BLaER1 treated with 17β-estradiol and CSF1 and Interleukin-3, amounts not matched to agents 10 nM and 100 nM (cell line): Measurements from ENCODE around the gene SORCS1.

Experiments
- H3K27ac ChIP-seq, 11 experiments: shearing (Covaris generic); formaldehyde crosslinking; 2 replicates each; pipeline ENCODE4 v1.8.1; 2022
- H3K27me3 ChIP-seq, 11 experiments: shearing (Covaris generic); formaldehyde crosslinking; 2 replicates each; pipeline ENCODE4 v1.8.1; 2022
- H3K36me3 ChIP-seq, 11 experiments: shearing (Covaris generic); formaldehyde crosslinking; 2 replicates each; pipeline ENCODE4 v1.8.1; 2022
- H3K4me1 ChIP-seq, 10 experiments: shearing (Covaris generic); formaldehyde crosslinking; 2 replicates each; pipeline ENCODE4 v1.8.1; 2022
- H3K4me2 ChIP-seq, 11 experiments: shearing (Covaris generic); formaldehyde crosslinking; 2 replicates each; pipeline ENCODE4 v1.8.1; 2022
- H3K4me3 ChIP-seq, 10 experiments: shearing (Covaris generic); formaldehyde crosslinking; 2 replicates each; pipeline ENCODE4 v1.8.1; 2022
- H3K9ac ChIP-seq, 11 experiments: shearing (Covaris generic); formaldehyde crosslinking; 2 replicates each; pipeline ENCODE4 v1.8.1; 2022
- H3K9me3 ChIP-seq, 11 experiments: shearing (Covaris generic); formaldehyde crosslinking; replicated peaks in 1 of 11; 2 replicates each; pipeline ENCODE4 v1.8.1; 2022
- H4K20me1 ChIP-seq, 11 experiments: shearing (Covaris generic); formaldehyde crosslinking; 2 replicates each; pipeline ENCODE4 v1.8.1; 2022
- Cebpa-rat ChIP-seq, 11 experiments: shearing (Covaris generic); IDR thresholded peaks; 2 replicates each; pipeline ENCODE4 v1.8.1; 2022

Gene SORCS1

GRCh38 chr10:106619346-106619745 lies 545.2 kb downstream of the SORCS1 start:
- no peak overlapping the region; a peak in 1 of 22 replicates for H3K4me2 ChIP-seq
- no peaks in the 10 kb centered on the region for H3K9me3 ChIP-seq
- no peak overlapping the region for H3K4me3 ChIP-seq
- no peak overlapping the region for H3K27ac ChIP-seq
- H3K4me1 ChIP-seq, result no peaks in the 10 kb centered on the region; a peak in 1 of 20 replicates
- no peak for TF ChIP-seq Cebpa-rat (IDR thresholded peaks at IDR 0.05)
- no peaks in the 10 kb centered on the region for H3K27me3 ChIP-seq
- H4K20me1 ChIP-seq, result no peaks in the 10 kb centered on the region
- no peaks in the 10 kb centered on the region for H3K36me3 ChIP-seq
- H3K9ac ChIP-seq, result no peak overlapping the region

GRCh38 chr10:106618646-106619045 lies 545.9 kb downstream of the SORCS1 start:
- Histone ChIP-seq H3K27ac (no peak overlapping the region), H3K27me3 (no peaks in the 10 kb centered on the region)
- no peak for TF ChIP-seq Cebpa-rat (IDR thresholded peaks at IDR 0.05)

GRCh38 chr10:106615081-106615480 lies 549.4 kb downstream of the SORCS1 start:
- no peaks in the 10 kb centered on the region for H3K9me3 ChIP-seq
- H4K20me1 ChIP-seq, result no peaks in the 10 kb centered on the region
- no peak overlapping the region for H3K27ac ChIP-seq
- no peak for TF ChIP-seq Cebpa-rat (IDR thresholded peaks at IDR 0.05)
- H3K36me3 ChIP-seq, result no peaks in the 10 kb centered on the region
- no peak overlapping the region for H3K9ac ChIP-seq
- H3K4me1 ChIP-seq, result no peaks in the 10 kb centered on the region; a peak in 1 of 20 replicates
- H3K4me3 ChIP-seq, result no peak overlapping the region
- no peak overlapping the region for H3K4me2 ChIP-seq
- H3K27me3 ChIP-seq, result no peaks in the 10 kb centered on the region

More at GRCh38 chr10:106618646-106619045, 545.9 kb downstream of the SORCS1 start:
- no peaks in the 10 kb centered on the region; a peak in 1 of 20 replicates for H3K4me1 ChIP-seq
- H3K4me3 ChIP-seq, result no peak overlapping the region
- no peak overlapping the region; a peak in 1 of 22 replicates for H3K4me2 ChIP-seq
- H3K36me3 ChIP-seq, result no peaks in the 10 kb centered on the region
- no peaks in the 10 kb centered on the region for H4K20me1 ChIP-seq
- no peak overlapping the region for H3K9ac ChIP-seq
- H3K9me3 ChIP-seq, result no peaks in the 10 kb centered on the region

DNA sequence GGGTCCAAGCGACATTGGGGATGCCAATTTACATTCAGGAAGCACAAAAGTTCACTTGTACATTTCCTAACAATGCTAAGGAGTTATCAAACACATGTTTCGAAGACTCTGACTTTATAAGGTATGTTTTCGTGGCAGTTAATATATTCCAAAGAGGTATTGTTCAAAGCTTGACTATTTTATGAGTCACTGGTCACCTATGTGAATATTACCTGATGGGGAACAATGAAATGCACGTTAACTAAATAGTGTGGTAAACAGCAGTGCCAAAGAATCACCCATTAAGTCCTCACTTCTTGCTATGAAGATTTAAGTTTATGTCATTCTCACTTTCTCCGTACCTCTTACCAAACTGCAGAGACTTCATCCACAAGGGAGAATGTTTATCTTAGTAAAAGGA lies 550.2 kb downstream of the SORCS1 start:
- Histone ChIP-seq H3K4me1 (no peaks in the 10 kb centered on the region; a peak in 1 of 20 replicates), H3K27ac (no peak overlapping the region), H3K9ac (no peak overlapping the region), H3K36me3 (no peaks in the 10 kb centered on the region), H4K20me1 (no peaks in the 10 kb centered on the region), H3K4me3 (no peak overlapping the region), H3K4me2 (no peak overlapping the region), H3K9me3 (no peaks in the 10 kb centered on the region), H3K27me3 (no peaks in the 10 kb centered on the region)
- TF ChIP-seq Cebpa-rat (IDR thresholded peaks at IDR 0.05), result no peak

DNA sequence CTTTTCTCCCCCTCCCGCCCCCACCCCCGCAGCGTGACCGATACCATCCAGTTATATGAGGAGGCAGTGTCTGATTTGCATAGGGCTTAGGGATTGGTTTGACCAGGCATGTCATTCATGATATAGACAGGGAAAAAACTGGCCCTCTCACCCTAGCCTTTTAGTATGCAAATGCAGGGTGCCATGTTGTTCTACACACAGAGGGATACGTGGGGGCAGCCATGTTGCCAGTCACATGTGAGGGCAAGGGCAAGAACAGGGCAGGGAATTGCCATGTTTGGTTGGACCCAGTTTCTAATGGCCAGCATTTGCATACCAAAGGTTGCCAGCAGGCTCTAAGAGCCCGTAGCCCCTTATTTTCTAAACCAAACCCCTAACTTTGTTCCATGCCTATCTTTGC lies 552.1 kb downstream of the SORCS1 start:
- Histone ChIP-seq H3K36me3 (no peaks in the 10 kb centered on the region), H3K4me2 (no peak overlapping the region), H3K27me3 (no peaks in the 10 kb centered on the region), H3K9me3 (no peaks in the 10 kb centered on the region), H3K9ac (no peak overlapping the region), H4K20me1 (no peaks in the 10 kb centered on the region), H3K4me3 (no peak overlapping the region), H3K27ac (no peak overlapping the region), H3K4me1 (no peaks in the 10 kb centered on the region)
- no peak for TF ChIP-seq Cebpa-rat (IDR thresholded peaks at IDR 0.05)

DNA sequence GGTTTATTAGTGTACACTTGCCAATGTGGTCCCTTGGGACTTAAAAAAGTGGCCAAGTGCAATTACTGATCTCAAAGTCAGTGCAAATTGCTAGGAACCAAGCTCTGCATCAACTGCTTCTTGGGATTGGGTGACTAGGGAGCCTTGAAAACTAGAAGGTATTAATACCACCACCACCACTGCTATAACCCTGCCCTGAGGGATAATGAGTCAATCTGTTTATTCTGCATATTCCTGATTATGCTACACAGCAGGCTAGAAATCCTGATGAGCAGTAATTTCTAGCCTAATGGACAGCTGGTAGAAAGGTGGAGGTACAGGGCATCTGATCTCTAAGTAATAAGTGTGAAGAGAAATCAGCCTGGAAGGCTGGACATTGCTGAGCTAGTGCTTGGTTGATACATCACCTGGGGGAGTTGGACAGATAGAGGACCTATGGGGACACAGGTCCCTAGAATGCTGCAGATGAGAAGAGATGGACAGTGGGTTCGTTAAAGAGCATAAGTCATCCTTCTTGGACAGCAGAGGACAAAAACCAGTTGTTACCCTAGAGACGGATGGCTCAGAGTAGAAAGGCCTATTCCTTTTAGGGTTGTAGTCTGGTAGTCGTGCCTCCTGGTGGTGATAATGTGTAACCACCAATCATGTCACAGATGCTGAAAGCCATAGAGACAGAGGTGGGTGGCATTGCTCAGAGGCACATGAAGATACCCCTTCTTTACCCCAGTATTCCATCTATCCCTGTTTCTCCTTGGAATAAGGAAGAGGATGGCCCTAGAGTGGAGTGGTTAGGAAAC lies 554.8 kb downstream of the SORCS1 start:
- no peak overlapping the region for H3K27ac ChIP-seq
- no peaks in the 10 kb centered on the region for H3K27me3 ChIP-seq
- no peak overlapping the region for H3K4me2 ChIP-seq
- H3K36me3 ChIP-seq, result no peaks in the 10 kb centered on the region
- no peaks in the 10 kb centered on the region for H3K4me1 ChIP-seq
- no peak overlapping the region for H3K9ac ChIP-seq
- H4K20me1 ChIP-seq, result no peaks in the 10 kb centered on the region
- H3K9me3 ChIP-seq, result no peaks in the 10 kb centered on the region
- TF ChIP-seq Cebpa-rat (IDR thresholded peaks at IDR 0.05), result no peak
- H3K4me3 ChIP-seq, result no peak overlapping the region

DNA sequence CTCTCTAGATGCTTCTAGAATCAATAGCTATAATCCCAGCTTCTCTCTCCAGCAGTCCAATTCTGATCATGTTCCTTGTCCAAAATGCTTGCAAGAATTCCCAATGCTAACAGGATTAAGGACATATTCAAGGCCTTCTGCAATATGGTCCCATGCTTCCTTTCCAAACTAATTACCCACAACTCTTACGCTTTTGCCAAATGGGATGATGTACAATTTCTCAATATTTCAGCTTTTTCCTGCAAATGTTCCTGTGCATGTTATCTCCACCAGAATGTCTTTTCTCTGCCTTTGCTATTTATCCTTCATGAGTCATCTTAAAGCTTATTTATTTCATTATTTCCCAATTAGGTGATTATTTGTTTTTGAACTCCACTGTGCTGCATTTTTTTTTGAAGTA lies 556.4 kb downstream of the SORCS1 start:
- H4K20me1 ChIP-seq, result no peaks in the 10 kb centered on the region
- no peak overlapping the region for H3K9ac ChIP-seq
- H3K9me3 ChIP-seq, result no peaks in the 10 kb centered on the region
- H3K36me3 ChIP-seq, result no peaks in the 10 kb centered on the region
- H3K4me1 ChIP-seq, result no peaks in the 10 kb centered on the region
- TF ChIP-seq Cebpa-rat (IDR thresholded peaks at IDR 0.05), result no peak
- H3K27ac ChIP-seq, result no peak overlapping the region
- H3K27me3 ChIP-seq, result no peaks in the 10 kb centered on the region
- no peak overlapping the region for H3K4me3 ChIP-seq
- no peak overlapping the region for H3K4me2 ChIP-seq

DNA sequence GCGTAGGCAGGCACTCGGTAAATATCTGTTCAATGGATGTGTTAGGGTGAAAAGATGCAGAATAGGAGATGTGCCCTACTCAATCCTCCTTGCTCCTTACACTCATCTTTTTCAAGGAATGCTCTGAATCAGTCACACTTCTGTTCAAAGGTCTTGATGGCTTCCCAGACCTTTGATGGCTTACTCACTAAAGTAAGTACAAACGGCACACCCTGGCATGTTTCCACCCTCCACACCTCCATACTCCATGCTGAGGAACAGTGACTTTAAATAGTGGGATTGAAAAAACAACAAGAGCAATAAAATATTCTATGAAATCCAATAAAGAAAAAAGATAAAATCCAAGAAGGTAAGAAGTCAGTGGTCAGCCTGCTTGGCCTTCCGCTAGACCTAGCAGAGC lies 569.2 kb downstream of the SORCS1 start:
- H3K27me3 ChIP-seq, result no peaks in the 10 kb centered on the region
- no peaks in the 10 kb centered on the region for H3K36me3 ChIP-seq
- H3K9ac ChIP-seq, result no peak overlapping the region
- no peak overlapping the region for H3K27ac ChIP-seq
- no peaks in the 10 kb centered on the region for H4K20me1 ChIP-seq
- H3K4me2 ChIP-seq, result no peak overlapping the region
- no peaks in the 10 kb centered on the region for H3K4me1 ChIP-seq
- H3K9me3 ChIP-seq, result no peaks in the 10 kb centered on the region
- TF ChIP-seq Cebpa-rat (IDR thresholded peaks at IDR 0.05), result no peak
- H3K4me3 ChIP-seq, result no peak overlapping the region

DNA sequence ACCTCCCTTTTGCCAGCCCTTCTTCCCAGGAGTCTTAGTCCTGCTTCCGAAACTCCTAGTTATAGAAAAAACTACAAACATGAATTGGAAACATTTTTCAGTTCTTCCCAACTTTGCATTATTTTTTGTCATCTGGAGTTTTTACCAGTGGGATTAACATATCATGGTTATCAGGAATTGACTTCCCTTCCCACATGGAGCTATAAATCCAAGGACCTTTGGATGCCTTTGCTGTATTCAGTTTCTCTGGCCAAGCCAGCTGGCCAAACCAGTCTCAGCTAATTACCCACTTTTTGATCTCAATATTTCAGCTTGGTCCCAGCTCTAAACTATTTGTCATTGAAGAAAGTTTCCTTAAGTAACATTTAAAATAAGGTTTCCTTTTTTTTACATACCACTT lies 570.6 kb downstream of the SORCS1 start:
- Histone ChIP-seq H3K4me3 (no peak overlapping the region), H3K36me3 (no peaks in the 10 kb centered on the region), H3K27ac (no peak overlapping the region), H3K9ac (no peak overlapping the region), H3K27me3 (no peaks in the 10 kb centered on the region), H3K9me3 (no peaks in the 10 kb centered on the region), H3K4me1 (no peaks in the 10 kb centered on the region), H4K20me1 (no peaks in the 10 kb centered on the region), H3K4me2 (no peak overlapping the region)
- no peak for TF ChIP-seq Cebpa-rat (IDR thresholded peaks at IDR 0.05)

DNA sequence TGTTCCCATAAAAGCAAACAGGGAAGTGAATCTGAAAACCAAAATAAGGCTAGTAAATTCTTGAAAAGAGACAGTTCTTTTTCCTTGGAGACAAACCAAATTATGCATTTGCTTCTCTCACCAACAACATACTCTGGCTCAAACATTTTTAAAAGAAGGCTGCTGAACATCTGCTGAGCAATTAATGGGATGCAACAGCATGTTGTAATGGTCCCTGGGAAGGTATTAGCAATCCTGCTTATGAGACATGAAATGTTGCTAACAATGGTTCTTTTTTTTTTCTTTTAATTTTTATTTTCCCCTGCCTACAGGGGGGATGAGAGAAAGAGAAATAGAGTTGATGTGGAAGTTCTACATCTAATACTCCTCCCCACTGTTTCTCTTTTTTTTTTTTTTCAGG lies 572.1 kb downstream of the SORCS1 start:
- Histone ChIP-seq H3K4me2 (no peak overlapping the region), H4K20me1 (no peaks in the 10 kb centered on the region), H3K9ac (no peak overlapping the region), H3K36me3 (no peaks in the 10 kb centered on the region), H3K4me1 (no peaks in the 10 kb centered on the region), H3K27ac (no peak overlapping the region), H3K4me3 (no peak overlapping the region), H3K27me3 (no peaks in the 10 kb centered on the region), H3K9me3 (no peaks in the 10 kb centered on the region)
- TF ChIP-seq Cebpa-rat (IDR thresholded peaks at IDR 0.05), result no peak
